GM12875 (cell line): ENCODE measurements around the gene PXT1.
"Not testable (repeated sequence)": the region's sequence is repeated elsewhere in the genome, so short reads cannot be mapped to it uniquely, and the experiment has no call there.

Source experiments
- H3K4me3 ChIP-seq: one replicate; pipeline ENCODE4 v1.5.1; 2011; ENCODE audit warnings: low read depth, low read length, control low read depth
- TF ChIP-seq, protein P1 (sequence below): IDR thresholded peaks from 2 replicates; pipeline ENCODE4 v1.5.1; 2011; ENCODE audit warnings: low read depth, mild to moderate bottlenecking, control low read depth, inconsistent platforms, low read length, moderate library complexity, borderline replicate concordance; ENCODE audit not compliant: insufficient read depth

Gene PXT1

DNA sequence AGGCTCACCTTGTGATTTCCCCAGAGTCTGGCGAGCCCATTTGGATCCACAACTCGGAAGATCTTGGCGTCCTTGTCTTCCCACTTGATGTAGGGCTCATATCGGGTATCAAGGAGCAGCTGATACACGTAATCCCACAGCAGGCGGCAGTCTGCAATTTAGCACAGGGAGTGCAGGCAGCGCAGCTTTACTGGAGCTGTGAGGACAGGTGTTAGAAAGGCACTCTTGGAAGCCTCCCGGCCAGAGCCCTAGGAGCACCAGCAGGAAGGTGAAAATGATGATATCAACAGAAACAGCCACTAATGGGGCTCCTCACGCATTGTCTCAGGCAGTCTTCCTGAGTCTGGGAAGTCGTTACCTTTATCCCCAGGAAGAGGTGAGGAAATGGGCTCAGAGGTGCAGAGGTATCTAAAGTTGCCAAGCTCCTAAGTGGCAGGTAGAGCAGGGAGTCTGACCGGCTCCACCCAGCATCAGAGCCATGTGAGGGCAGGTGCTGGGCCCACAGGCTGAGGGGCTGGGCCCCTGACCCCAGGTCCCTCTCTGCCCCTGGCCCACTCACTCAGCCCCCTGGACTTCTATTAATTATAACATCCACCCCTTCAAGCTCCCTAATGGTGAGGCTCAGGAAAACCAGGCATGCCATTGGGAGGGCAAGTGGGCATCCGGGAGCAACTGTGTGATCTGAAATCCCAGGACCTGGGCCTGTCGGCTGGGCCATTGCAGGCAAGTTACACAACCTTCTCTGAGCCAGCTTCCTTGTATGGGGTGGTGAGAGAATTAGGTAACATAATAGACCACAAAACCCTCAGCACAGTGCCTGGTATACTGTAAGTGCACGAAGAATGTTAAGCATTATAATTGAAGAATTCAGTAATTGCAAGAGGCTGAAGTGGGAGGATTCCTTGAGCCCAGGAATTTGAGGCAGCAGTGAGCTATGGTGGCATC lies 73.5 kb downstream of the PXT1 start:
- TF ChIP-seq, protein P1, sequence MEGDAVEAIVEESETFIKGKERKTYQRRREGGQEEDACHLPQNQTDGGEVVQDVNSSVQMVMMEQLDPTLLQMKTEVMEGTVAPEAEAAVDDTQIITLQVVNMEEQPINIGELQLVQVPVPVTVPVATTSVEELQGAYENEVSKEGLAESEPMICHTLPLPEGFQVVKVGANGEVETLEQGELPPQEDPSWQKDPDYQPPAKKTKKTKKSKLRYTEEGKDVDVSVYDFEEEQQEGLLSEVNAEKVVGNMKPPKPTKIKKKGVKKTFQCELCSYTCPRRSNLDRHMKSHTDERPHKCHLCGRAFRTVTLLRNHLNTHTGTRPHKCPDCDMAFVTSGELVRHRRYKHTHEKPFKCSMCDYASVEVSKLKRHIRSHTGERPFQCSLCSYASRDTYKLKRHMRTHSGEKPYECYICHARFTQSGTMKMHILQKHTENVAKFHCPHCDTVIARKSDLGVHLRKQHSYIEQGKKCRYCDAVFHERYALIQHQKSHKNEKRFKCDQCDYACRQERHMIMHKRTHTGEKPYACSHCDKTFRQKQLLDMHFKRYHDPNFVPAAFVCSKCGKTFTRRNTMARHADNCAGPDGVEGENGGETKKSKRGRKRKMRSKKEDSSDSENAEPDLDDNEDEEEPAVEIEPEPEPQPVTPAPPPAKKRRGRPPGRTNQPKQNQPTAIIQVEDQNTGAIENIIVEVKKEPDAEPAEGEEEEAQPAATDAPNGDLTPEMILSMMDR, result no peak
- H3K4me3 ChIP-seq, result no peak overlapping the region

- TF ChIP-seq, protein P1, result no peak
- H3K4me3 ChIP-seq, result no peak overlapping the region
Observed at GRCh38 chr6:36368421-36368820, 74.2 kb downstream of the PXT1 start.

DNA sequence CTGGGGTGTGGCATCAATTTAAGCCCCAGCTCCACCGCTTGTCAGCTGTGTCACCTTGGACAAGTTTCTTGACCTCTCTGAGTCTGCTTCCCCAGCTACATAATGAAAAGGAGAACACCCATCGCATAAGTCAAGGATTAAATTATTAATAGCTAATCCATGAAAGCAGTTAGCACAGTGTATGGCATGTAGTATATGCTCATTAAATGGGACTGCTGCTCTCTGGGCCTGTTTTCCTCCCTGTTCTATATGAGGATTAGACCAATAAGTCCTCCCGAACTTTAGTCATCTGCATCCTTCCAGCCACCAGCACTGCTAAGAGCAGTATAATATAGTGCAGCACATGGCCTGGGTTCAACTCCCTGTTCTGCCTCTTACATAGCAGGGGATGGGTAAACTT lies 74.9 kb downstream of the PXT1 start:
- no peak overlapping the region for H3K4me3 ChIP-seq
- TF ChIP-seq, protein P1, result no peak

DNA sequence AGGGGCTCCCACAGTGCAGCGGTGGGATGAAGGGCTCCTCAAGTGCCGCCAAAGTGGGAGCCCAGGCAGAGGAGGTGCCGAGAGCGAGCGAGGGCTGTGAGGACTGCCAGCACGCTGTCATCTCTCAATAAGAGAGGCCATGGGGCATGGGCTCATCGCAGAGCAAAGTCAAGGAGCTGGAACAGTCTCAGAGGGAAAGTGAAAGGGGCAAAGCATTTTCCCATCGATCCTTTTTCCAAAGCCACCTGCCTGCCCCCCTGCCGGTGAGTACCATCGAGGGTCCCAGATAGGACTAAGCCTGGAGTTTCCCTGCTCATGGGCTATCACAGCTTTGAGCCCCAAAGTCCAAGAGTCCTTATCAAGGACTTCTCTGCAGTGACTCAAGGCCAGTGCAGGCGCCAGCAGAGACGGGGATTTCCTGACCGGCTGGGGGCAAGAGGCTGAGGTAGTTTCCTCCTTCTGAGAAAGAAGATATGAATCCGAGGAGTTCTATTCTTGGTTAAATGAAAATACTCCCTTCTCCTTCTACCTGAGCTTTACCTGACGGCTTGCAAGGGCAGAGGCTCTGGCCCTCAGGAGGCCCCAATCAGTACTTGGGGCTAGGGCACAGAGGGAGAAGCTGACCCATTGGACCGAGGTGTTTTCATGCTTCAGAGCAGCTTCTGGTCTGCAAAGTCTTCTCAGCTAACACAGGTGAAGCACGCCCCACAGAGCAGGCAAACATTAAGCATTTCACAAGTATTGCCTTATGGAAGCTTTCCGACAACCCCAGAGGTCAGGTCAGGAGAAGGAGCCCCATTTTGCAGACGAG lies 77.8 kb downstream of the PXT1 start:
- TF ChIP-seq, protein P1, result no peak
- no peak overlapping the region for H3K4me3 ChIP-seq

DNA sequence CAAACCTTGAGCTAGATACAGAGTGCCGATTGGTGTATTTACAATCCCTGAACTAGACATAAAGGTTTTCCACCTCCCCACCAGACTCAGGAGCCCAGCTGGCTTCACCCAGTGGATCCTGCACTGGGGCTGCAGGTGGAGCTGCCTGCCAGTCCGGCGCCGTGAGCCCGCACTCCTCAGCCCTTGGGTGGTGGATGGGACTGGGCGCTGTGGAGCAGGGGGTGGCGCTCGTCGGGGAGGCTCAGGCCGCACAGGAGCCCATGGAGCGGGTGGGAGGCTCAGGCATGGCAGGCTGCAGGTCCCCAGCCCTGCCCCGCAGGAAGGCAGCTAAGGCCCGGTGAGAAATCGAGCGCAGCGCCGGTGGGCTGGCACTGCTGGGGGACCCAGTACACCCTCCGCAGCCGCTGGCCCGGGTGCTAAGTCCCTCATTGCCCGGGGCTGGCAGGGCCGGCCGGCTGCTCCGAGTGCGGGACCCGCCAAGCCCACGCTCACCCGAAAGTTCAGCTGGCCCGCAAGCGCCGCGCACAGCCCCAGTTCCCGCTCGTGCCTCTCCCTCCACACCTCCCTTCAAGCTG lies 78.5 kb downstream of the PXT1 start:
- H3K4me3 ChIP-seq, result not testable (repeated sequence)

- not testable (repeated sequence) for H3K4me3 ChIP-seq
Observed at GRCh38 chr6:36363371-36363752, 79.3 kb downstream of the PXT1 start.

DNA sequence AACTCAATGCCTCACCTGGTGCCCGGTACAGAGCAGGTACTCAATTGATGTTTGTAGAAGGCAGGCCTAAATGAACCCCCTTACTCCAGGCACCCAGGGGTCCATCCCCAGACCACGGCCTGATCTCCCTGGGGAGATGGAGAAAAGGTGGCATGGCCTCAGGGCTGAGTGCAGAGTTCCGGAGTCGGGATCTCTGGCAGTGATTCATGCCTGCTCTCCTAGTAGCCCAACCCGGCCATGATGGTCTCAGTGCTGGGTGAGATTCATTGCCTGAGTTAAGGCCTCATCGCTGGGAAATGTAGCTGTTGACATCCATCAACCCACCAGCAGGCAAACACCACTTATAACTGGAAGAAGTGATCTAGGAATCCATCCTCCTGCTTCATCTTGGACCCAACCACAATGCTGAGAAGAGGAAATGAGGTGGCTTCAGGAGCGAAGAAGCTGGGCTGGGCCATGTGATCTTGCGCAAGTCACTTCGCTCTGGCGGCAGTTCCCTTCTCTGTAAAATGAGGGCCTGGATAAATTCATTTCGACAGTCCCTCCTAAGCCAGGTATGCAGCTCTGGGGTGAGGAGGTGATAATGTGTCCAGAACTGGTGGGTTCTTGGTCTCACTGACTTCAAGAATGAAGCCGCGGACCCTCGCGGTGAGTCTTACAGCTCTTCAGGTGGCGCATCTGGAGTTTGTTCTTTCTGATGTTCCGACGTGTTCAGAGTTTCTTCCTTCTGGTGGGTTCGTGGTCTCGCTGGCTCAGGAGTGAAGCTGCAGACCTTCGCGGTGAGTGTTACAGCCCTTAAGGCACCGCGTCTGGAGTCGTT lies 79.9 kb downstream of the PXT1 start:
- no peak overlapping the region for H3K4me3 ChIP-seq
- TF ChIP-seq, protein P1, result no peak
